HepG2 (cell line): ENCODE measurements around the gene NUTF2. TPM values are rescaled to one million over a fixed set of nuclear protein-coding genes. Genes with fewer than 3 reads are reported as not detected.

ENCODE experiments used
- FOXA1 ChIP-seq, 2 experiments: fragments of 450-650 bp in 1 of 2; sonication (generic) in 1 of 2; formaldehyde crosslinking in 1 of 2; IDR thresholded peaks; 2 replicates each; pipeline versions ENCODE4 v1.4.0 to v1.6.1; 2016 to 2020; ENCODE audit warnings: missing genetic modification reagents in 1 of 2
- IKZF1 ChIP-seq: fragments of 450-650 bp; IDR thresholded peaks from 2 replicates; pipeline ENCODE4 v1.7.1; 2016
- KAT7 ChIP-seq: IDR thresholded peaks from 2 replicates; pipeline ENCODE4 v1.6.1; 2018; ENCODE audit warnings: borderline replicate concordance, missing compliant biosample characterization
- PAF1 ChIP-seq: IDR thresholded peaks from 2 replicates; pipeline ENCODE4 v1.6.1; 2016; ENCODE audit warnings: missing genetic modification reagents, missing compliant biosample characterization
- ZNF615 ChIP-seq: sonication (generic); formaldehyde crosslinking; IDR thresholded peaks from 2 replicates; pipeline ENCODE4 v1.5.0; 2020; ENCODE audit warnings: mild to moderate bottlenecking, missing genetic modification reagents, borderline replicate concordance
- polyA plus RNA-seq, 8 experiments: library from polyadenylated mRNA; depleted of rRNA in 3 of 8; stranded (reverse) in 7 of 8; unstranded in 1 of 8; fragments of >200 nt; fragmentation: Illumina TruSeq in 4 of 8; extraction: Trizol in 4 of 8; gene quantifications; 2 replicates each; pipeline versions ENCODE4 v1.2.1 to v1.2.3, GENCODE V29; 2011 to 2016; ENCODE audit warnings: low read depth in 4 of 8, missing spikeins in 1 of 8, mixed read lengths in 1 of 8; ENCODE audit not compliant: insufficient read depth in 1 of 8
- total RNA-seq, 5 experiments: library from RNA; depleted of rRNA; stranded (reverse); fragments of >200 nt; fragmentation: Illumina TruSeq; extraction: Trizol; gene quantifications; 2 replicates each; pipeline ENCODE4 v1.2.3, GENCODE V29; 2016; ENCODE audit warnings: low read depth in 1 of 5
- TF ChIP-seq, protein P1 (sequence below): sonication (generic); formaldehyde crosslinking; IDR thresholded peaks from 2 replicates; pipeline ENCODE4 v1.4.0; 2020; ENCODE audit warnings: missing genetic modification reagents
- TF ChIP-seq, protein P2 (sequence below): sonication (generic); formaldehyde crosslinking; IDR thresholded peaks from 2 replicates; pipeline ENCODE4 v1.5.1; 2020; ENCODE audit warnings: missing genetic modification reagents, mild to moderate bottlenecking, borderline replicate concordance
- TF ChIP-seq, protein P3 (sequence below): sonication (generic); formaldehyde crosslinking; IDR thresholded peaks from 2 replicates; pipeline ENCODE4 v1.4.0; 2020; ENCODE audit warnings: missing genetic modification reagents
- TF ChIP-seq, protein P4 (sequence below): sonication (generic); formaldehyde crosslinking; IDR thresholded peaks from 2 replicates; pipeline ENCODE4 v1.5.0; 2020; ENCODE audit warnings: mild to moderate bottlenecking, missing genetic modification reagents, borderline replicate concordance

Gene NUTF2
- total and polyA plus RNA-seq, 2 of the 13 experiments (the other 11 are each of a cell fraction or from before 2014, with no cell fraction given), result 168 to 214 TPM

DNA sequence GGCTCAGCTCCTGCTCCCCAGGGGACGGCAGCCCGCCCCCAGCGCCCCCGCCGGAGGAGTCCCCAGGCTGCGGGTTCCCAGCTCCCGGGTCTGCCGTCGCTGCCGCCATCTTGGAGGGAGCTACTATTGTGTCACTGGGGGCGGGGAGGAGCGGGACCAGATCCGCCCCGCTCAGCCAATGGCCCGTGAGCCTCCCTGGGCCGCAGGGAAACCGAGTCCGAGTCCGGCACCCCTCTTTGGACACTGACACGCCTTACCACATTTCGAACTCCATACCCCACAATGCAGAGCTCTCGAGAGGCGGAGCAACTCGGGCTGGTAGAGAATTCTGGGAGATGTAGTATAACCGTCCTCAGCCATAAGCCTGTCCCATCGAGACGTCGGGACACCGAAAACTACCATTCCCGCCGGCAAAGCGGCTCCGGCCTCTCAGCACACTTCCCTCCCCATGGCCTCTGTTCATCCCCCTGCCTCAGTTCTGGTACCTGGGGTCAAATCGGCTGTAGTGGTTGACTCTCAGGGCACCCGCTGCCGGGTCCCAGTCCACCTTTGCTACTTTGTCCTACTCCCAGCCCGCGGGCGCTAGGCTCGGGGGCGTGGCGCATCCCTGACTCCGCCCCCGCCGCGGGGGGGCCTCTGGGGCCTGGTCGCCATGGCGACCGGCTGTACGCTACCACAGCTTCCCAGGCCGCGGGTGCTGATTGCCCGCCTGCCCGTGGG is 40.1 kb upstream of the NUTF2 start, which contains the start of the genes RANBP10 and TSNAXIP1 (continued):
- TF ChIP-seq, protein P1, sequence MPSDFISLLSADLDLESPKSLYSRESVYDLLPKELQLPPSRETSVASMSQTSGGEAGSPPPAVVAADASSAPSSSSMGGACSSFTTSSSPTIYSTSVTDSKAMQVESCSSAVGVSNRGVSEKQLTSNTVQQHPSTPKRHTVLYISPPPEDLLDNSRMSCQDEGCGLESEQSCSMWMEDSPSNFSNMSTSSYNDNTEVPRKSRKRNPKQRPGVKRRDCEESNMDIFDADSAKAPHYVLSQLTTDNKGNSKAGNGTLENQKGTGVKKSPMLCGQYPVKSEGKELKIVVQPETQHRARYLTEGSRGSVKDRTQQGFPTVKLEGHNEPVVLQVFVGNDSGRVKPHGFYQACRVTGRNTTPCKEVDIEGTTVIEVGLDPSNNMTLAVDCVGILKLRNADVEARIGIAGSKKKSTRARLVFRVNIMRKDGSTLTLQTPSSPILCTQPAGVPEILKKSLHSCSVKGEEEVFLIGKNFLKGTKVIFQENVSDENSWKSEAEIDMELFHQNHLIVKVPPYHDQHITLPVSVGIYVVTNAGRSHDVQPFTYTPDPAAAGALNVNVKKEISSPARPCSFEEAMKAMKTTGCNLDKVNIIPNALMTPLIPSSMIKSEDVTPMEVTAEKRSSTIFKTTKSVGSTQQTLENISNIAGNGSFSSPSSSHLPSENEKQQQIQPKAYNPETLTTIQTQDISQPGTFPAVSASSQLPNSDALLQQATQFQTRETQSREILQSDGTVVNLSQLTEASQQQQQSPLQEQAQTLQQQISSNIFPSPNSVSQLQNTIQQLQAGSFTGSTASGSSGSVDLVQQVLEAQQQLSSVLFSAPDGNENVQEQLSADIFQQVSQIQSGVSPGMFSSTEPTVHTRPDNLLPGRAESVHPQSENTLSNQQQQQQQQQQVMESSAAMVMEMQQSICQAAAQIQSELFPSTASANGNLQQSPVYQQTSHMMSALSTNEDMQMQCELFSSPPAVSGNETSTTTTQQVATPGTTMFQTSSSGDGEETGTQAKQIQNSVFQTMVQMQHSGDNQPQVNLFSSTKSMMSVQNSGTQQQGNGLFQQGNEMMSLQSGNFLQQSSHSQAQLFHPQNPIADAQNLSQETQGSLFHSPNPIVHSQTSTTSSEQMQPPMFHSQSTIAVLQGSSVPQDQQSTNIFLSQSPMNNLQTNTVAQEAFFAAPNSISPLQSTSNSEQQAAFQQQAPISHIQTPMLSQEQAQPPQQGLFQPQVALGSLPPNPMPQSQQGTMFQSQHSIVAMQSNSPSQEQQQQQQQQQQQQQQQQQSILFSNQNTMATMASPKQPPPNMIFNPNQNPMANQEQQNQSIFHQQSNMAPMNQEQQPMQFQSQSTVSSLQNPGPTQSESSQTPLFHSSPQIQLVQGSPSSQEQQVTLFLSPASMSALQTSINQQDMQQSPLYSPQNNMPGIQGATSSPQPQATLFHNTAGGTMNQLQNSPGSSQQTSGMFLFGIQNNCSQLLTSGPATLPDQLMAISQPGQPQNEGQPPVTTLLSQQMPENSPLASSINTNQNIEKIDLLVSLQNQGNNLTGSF (CRISPR knock-in tag), result no peak
- TF ChIP-seq, protein P2, sequence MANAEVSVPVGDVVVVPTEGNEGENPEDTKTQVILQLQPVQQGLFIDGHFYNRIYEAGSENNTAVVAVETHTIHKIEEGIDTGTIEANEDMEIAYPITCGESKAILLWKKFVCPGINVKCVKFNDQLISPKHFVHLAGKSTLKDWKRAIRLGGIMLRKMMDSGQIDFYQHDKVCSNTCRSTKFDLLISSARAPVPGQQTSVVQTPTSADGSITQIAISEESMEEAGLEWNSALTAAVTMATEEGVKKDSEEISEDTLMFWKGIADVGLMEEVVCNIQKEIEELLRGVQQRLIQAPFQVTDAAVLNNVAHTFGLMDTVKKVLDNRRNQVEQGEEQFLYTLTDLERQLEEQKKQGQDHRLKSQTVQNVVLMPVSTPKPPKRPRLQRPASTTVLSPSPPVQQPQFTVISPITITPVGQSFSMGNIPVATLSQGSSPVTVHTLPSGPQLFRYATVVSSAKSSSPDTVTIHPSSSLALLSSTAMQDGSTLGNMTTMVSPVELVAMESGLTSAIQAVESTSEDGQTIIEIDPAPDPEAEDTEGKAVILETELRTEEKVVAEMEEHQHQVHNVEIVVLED (CRISPR knock-in tag), result peak; percentile 75; the same call in 1 of the 2 replicates
- no peak for TF ChIP-seq IKZF1
- TF ChIP-seq, protein P3, sequence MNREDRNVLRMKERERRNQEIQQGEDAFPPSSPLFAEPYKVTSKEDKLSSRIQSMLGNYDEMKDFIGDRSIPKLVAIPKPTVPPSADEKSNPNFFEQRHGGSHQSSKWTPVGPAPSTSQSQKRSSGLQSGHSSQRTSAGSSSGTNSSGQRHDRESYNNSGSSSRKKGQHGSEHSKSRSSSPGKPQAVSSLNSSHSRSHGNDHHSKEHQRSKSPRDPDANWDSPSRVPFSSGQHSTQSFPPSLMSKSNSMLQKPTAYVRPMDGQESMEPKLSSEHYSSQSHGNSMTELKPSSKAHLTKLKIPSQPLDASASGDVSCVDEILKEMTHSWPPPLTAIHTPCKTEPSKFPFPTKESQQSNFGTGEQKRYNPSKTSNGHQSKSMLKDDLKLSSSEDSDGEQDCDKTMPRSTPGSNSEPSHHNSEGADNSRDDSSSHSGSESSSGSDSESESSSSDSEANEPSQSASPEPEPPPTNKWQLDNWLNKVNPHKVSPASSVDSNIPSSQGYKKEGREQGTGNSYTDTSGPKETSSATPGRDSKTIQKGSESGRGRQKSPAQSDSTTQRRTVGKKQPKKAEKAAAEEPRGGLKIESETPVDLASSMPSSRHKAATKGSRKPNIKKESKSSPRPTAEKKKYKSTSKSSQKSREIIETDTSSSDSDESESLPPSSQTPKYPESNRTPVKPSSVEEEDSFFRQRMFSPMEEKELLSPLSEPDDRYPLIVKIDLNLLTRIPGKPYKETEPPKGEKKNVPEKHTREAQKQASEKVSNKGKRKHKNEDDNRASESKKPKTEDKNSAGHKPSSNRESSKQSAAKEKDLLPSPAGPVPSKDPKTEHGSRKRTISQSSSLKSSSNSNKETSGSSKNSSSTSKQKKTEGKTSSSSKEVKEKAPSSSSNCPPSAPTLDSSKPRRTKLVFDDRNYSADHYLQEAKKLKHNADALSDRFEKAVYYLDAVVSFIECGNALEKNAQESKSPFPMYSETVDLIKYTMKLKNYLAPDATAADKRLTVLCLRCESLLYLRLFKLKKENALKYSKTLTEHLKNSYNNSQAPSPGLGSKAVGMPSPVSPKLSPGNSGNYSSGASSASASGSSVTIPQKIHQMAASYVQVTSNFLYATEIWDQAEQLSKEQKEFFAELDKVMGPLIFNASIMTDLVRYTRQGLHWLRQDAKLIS (CRISPR knock-in tag), result no peak
- TF ChIP-seq PAF1 (CRISPR knock-in tag), result no peak
- peak; percentile 88; the same call in 1 of the 2 replicates for TF ChIP-seq KAT7 (CRISPR knock-in tag)
- no peak for TF ChIP-seq ZNF615 (CRISPR knock-in tag)
- TF ChIP-seq, protein P4, sequence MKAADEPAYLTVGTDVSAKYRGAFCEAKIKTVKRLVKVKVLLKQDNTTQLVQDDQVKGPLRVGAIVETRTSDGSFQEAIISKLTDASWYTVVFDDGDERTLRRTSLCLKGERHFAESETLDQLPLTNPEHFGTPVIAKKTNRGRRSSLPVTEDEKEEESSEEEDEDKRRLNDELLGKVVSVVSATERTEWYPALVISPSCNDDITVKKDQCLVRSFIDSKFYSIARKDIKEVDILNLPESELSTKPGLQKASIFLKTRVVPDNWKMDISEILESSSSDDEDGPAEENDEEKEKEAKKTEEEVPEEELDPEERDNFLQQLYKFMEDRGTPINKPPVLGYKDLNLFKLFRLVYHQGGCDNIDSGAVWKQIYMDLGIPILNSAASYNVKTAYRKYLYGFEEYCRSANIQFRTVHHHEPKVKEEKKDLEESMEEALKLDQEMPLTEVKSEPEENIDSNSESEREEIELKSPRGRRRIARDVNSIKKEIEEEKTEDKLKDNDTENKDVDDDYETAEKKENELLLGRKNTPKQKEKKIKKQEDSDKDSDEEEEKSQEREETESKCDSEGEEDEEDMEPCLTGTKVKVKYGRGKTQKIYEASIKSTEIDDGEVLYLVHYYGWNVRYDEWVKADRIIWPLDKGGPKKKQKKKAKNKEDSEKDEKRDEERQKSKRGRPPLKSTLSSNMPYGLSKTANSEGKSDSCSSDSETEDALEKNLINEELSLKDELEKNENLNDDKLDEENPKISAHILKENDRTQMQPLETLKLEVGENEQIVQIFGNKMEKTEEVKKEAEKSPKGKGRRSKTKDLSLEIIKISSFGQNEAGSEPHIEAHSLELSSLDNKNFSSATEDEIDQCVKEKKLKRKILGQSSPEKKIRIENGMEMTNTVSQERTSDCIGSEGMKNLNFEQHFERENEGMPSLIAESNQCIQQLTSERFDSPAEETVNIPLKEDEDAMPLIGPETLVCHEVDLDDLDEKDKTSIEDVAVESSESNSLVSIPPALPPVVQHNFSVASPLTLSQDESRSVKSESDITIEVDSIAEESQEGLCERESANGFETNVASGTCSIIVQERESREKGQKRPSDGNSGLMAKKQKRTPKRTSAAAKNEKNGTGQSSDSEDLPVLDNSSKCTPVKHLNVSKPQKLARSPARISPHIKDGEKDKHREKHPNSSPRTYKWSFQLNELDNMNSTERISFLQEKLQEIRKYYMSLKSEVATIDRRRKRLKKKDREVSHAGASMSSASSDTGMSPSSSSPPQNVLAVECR (CRISPR knock-in tag), result peak; percentile 97; the same call in 1 of the 2 replicates
- TF ChIP-seq FOXA1 (IDR thresholded peaks at IDR 0.05), result no peak
- 0 out of 2 replicates have a peak, but pooled peaks have one; percentile 5 for TF ChIP-seq FOXA1 (CRISPR knock-in tag; IDR thresholded peaks at IDR 0.05)
